Measurements from ENCODE around the gene FBXW8. TPM values are rescaled to one million over a fixed set of nuclear protein-coding genes. Genes with fewer than 3 reads are reported as not detected.

Gene FBXW8
- total and polyA plus RNA-seq, 4 donors, result 1.9 to 7.1 (median 4.9) TPM

GRCh38 chr12:117064049-117064448 is 153.3 kb downstream of the FBXW8 start:
- Histone ChIP-seq H3K4me3 (ENCODE audit: low read depth in 1 of 3, low read length in 3 of 3) (no peak overlapping the region), H3K36me3 (ENCODE audit: control insufficient read depth in 4 of 4, insufficient read depth in 3 of 4, low read depth in 1 of 4, low read length in 3 of 4) (no peaks in the 10 kb centered on the region), H3K9me3 (ENCODE audit: control insufficient read depth in 4 of 4, low read length in 3 of 4) (no peaks in the 10 kb centered on the region), H3K27ac (ENCODE audit: low read depth in 1 of 2, low read length in 2 of 2) (no peak overlapping the region), H3K27me3 (ENCODE audit: control insufficient read depth in 4 of 4, insufficient read depth in 4 of 4, low read length in 3 of 4) (peaks cover 0 to 2% (median 0%) of the 10 kb centered on the region in 4 donors), H3K4me1 (ENCODE audit: control insufficient read depth in 4 of 4, insufficient read depth in 4 of 4, low read length in 3 of 4) (no peaks in the 10 kb centered on the region), H3K9ac (ENCODE audit: low read depth in 1 of 2, low read length in 2 of 2) (no peak overlapping the region)
- WGBS, result 92% methylated on average over 7 of the region's 7 CpGs
- DNase-seq (ENCODE audit: low spot score), result no peak
- TF ChIP-seq FOXA2 (IDR thresholded peaks at IDR 0.05) (no peak), HNF4G (IDR thresholded peaks at IDR 0.05) (no peak), JUND (IDR thresholded peaks at IDR 0.05) (no peak), GABPA (IDR thresholded peaks at IDR 0.05 in 1 of 2, conservative IDR thresholded peaks at IDR 0.05 in 1 of 2) (no peak), REST (IDR thresholded peaks at IDR 0.05) (no peak), SP1 (IDR thresholded peaks at IDR 0.05) (no peak), TAF1 (conservative IDR thresholded peaks at IDR 0.05) (no peak), ATF3 (IDR thresholded peaks at IDR 0.05) (no peak), NR2F2 (IDR thresholded peaks at IDR 0.05) (no peak), YY1 (IDR thresholded peaks at IDR 0.05) (no peak)

GRCh38 chr12:117064596-117064995 is 153.8 kb downstream of the FBXW8 start:
- TF ChIP-seq FOXA2 (IDR thresholded peaks at IDR 0.05), result no peak
- TF ChIP-seq YY1 (IDR thresholded peaks at IDR 0.05), result no peak
- TF ChIP-seq EGR1 (IDR thresholded peaks at IDR 0.05; ENCODE audit: low read depth in 2 of 2), result no peak
- TF ChIP-seq ATF3 (IDR thresholded peaks at IDR 0.05), result no peak
- TF ChIP-seq CTCF (IDR thresholded peaks at IDR 0.05; ENCODE audit: low read depth, low read length, missing input control), result no peak
- TF ChIP-seq JUND (IDR thresholded peaks at IDR 0.05), result no peak
- TF ChIP-seq RAD21 (IDR thresholded peaks at IDR 0.05), result no peak
- TF ChIP-seq HNF4G (IDR thresholded peaks at IDR 0.05), result no peak
- TF ChIP-seq MAX (IDR thresholded peaks at IDR 0.05), result no peak
- TF ChIP-seq REST (IDR thresholded peaks at IDR 0.05), result no peak
- no peak for TF ChIP-seq ZBTB33 (IDR thresholded peaks at IDR 0.05)
- DNase-seq (ENCODE audit: low spot score), result no peak
- Histone ChIP-seq H3K4me1 (ENCODE audit: control insufficient read depth in 4 of 4, insufficient read depth in 4 of 4, low read length in 3 of 4) (no peaks in the 10 kb centered on the region), H3K27me3 (ENCODE audit: control insufficient read depth in 4 of 4, insufficient read depth in 4 of 4, low read length in 3 of 4) (peaks cover 0 to 2% (median 0%) of the 10 kb centered on the region in 4 donors), H3K36me3 (ENCODE audit: control insufficient read depth in 4 of 4, insufficient read depth in 3 of 4, low read depth in 1 of 4, low read length in 3 of 4) (no peaks in the 10 kb centered on the region), H3K9ac (ENCODE audit: low read depth in 1 of 2, low read length in 2 of 2) (no peak overlapping the region), H3K9me3 (ENCODE audit: control insufficient read depth in 4 of 4, low read length in 3 of 4) (no peaks in the 10 kb centered on the region), H3K4me3 (ENCODE audit: low read depth in 1 of 3, low read length in 3 of 3) (no peak overlapping the region), H3K27ac (ENCODE audit: low read depth in 1 of 2, low read length in 2 of 2) (no peak overlapping the region)
- WGBS, result 84% methylated on average over 2 of the region's 2 CpGs

Measured in liver (tissue), 9 donors.